Measurements from ENCODE around the gene SNAP29. TPM values are rescaled to one million over a fixed set of nuclear protein-coding genes. Genes with fewer than 3 reads are reported as not detected.

Gene SNAP29
- total RNA-seq, 1 experiment from 2014 or later = 17.8 TPM

DNA sequence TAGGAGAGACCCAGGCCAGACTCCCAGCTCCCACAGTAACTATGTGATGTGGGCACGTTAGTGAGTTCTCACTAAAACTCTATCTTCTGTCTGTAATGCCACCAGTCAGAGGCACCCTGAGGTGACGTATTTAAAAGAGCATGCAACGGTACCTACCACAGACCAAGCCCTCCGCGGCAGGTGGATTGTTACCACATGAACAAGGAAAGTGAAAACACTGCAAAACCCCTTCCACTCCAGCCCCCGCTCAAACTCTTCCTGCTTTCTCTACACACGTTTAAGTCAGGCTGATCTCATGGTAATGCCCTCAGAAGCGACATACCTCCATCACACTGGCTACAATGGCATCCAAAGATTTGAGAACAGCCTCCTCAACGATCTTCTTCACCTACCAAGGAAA, 48.2 kb upstream of the SNAP29 start:
- Histone ChIP-seq H3K9me3 (ENCODE audit: insufficient read depth, low read depth) (no peaks in the 10 kb centered on the region), H2AFZ (no peak overlapping the region), H3K36me3 (ENCODE audit: low read depth) (no peaks in the 10 kb centered on the region), H4K20me1 (ENCODE audit: insufficient read depth) (no peaks in the 10 kb centered on the region), H3F3A (ENCODE audit: insufficient read depth, low read depth) (peaks cover 11% of the 10 kb centered on the region; the same call in 1 of the 2 replicates), H3K27me3 (ENCODE audit: insufficient read depth, low read depth) (no peaks in the 10 kb centered on the region), H3K27ac (no peak overlapping the region), H3K9me2 (ENCODE audit: insufficient read depth) (no peaks in the 10 kb centered on the region), H3K4me2 (no peak overlapping the region), H3K79me2 (ENCODE audit: low read depth) (no peaks in the 10 kb centered on the region), H3K4me3 (no peak overlapping the region), H3K4me1 (replicated peaks; ENCODE audit: insufficient read depth) (peaks cover 19% of the 10 kb centered on the region)
- POLR2A ChIA-PET (ENCODE audit: unreplicated experiment) = no interaction called here
- no peak for TF ChIP-seq EZH2 (IDR thresholded peaks at IDR 0.05; ENCODE audit: low read depth)
- intact Hi-C loops (cut with micrococcal nuclease; ENCODE audit: unreplicated experiment) = no loop called here
- BruUV-seq (replicated peaks) = no TSS peak
- no peak for DNase-seq
- CTCF ChIA-PET = interaction anchor here (0.6 kb wide), 1 partner anchor 17 kb away, joined by 3 read pairs; no protein-coding TSS in a partner anchor

DNA sequence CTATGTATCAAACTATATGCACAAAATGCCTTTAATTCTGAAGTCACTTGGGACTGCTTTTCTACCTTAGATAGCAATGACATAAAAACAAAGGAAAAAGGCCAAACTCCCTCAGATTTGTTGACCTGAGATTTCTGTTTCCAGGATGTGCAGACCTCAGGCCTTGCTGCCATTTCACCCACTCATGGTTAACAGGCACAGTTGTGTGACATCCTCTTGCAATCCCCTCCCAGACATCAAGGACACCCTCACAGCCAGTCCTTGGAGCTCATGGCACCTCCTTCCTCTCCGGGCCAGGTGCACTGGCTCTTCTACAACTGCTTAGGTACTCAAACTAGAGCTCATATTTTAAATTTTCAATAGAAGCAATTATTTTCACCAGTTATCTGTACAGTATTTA, 47.6 kb upstream of the SNAP29 start:
- CTCF ChIA-PET = no interaction called here
- H3K27me3 ChIP-seq (ENCODE audit: insufficient read depth, low read depth) = no peaks in the 10 kb centered on the region
- no peaks in the 10 kb centered on the region for H3K79me2 ChIP-seq (ENCODE audit: low read depth)
- no peaks in the 10 kb centered on the region for H3K9me3 ChIP-seq (ENCODE audit: insufficient read depth, low read depth)
- intact Hi-C loops (cut with micrococcal nuclease; ENCODE audit: unreplicated experiment) = no loop called here
- H3K4me2 ChIP-seq = no peak overlapping the region
- H3K4me3 ChIP-seq = no peak overlapping the region
- H3F3A ChIP-seq (ENCODE audit: insufficient read depth, low read depth) = peaks cover 7% of the 10 kb centered on the region; the same call in 1 of the 2 replicates
- H3K36me3 ChIP-seq (ENCODE audit: low read depth) = no peaks in the 10 kb centered on the region
- no peak for DNase-seq
- no peak overlapping the region for H3K27ac ChIP-seq
- POLR2A ChIA-PET (ENCODE audit: unreplicated experiment) = no interaction called here
- H2AFZ ChIP-seq = no peak overlapping the region
- H3K4me1 ChIP-seq (replicated peaks; ENCODE audit: insufficient read depth) = peaks cover 14% of the 10 kb centered on the region
- no peak for TF ChIP-seq EZH2 (IDR thresholded peaks at IDR 0.05; ENCODE audit: low read depth)
- TF ChIP-seq, protein P1, sequence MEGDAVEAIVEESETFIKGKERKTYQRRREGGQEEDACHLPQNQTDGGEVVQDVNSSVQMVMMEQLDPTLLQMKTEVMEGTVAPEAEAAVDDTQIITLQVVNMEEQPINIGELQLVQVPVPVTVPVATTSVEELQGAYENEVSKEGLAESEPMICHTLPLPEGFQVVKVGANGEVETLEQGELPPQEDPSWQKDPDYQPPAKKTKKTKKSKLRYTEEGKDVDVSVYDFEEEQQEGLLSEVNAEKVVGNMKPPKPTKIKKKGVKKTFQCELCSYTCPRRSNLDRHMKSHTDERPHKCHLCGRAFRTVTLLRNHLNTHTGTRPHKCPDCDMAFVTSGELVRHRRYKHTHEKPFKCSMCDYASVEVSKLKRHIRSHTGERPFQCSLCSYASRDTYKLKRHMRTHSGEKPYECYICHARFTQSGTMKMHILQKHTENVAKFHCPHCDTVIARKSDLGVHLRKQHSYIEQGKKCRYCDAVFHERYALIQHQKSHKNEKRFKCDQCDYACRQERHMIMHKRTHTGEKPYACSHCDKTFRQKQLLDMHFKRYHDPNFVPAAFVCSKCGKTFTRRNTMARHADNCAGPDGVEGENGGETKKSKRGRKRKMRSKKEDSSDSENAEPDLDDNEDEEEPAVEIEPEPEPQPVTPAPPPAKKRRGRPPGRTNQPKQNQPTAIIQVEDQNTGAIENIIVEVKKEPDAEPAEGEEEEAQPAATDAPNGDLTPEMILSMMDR (conservative IDR thresholded peaks at IDR 0.05) = no peak
- H4K20me1 ChIP-seq (ENCODE audit: insufficient read depth) = no peaks in the 10 kb centered on the region
- BruUV-seq (replicated peaks) = no TSS peak
- H3K9me2 ChIP-seq (ENCODE audit: insufficient read depth) = no peaks in the 10 kb centered on the region

DNA sequence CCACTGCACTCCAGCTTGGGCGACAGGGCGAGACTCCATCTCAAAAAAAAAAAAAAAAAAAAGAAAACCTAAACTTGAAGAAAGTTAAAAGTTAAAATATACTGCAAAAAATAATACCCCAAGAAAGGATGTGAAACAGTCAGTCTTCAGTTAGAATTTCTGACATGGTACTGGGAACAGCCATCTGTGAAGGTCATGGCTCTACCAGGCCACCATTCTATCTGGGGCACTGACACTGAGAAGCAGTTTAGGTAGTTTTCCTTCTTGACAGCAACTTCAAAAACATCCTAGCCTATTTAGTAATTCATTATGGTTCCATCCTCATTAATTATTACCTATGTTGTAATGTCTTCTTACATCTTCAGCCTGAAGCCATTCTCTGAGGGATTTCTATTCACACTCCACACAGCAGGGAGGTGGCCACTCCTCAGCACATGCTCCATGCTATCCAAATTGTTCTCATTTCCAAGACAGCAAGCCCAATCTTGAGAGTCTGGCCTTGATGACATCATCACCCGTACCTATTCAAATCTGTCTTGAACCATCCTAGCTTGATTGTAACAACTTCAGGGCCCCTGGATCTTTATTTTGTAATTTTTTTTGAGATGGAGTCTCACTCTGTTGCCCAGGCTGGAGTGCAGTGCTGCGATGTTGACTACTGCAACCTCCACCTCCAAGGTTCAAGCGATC, 46.7 kb upstream of the SNAP29 start:
- POLR2A ChIA-PET (ENCODE audit: unreplicated experiment) = no interaction called here
- intact Hi-C loops (cut with micrococcal nuclease; ENCODE audit: unreplicated experiment) = no loop called here
- Histone ChIP-seq H3K4me3 (no peak overlapping the region), H3K9me3 (ENCODE audit: insufficient read depth, low read depth) (no peaks in the 10 kb centered on the region), H3K27ac (no peak overlapping the region), H3K4me2 (no peak overlapping the region), H3K27me3 (ENCODE audit: insufficient read depth, low read depth) (no peaks in the 10 kb centered on the region), H3K4me1 (replicated peaks; ENCODE audit: insufficient read depth) (peaks cover 7% of the 10 kb centered on the region; the same call in 1 of the 2 replicates), H4K20me1 (ENCODE audit: insufficient read depth) (no peaks in the 10 kb centered on the region), H3K9me2 (ENCODE audit: insufficient read depth) (no peaks in the 10 kb centered on the region), H3K79me2 (ENCODE audit: low read depth) (no peaks in the 10 kb centered on the region), H3K36me3 (ENCODE audit: low read depth) (no peaks in the 10 kb centered on the region), H2AFZ (no peak overlapping the region), H3F3A (ENCODE audit: insufficient read depth, low read depth) (no peaks in the 10 kb centered on the region)
- DNase-seq = no peak
- no TSS peak for BruUV-seq (replicated peaks)
- TF ChIP-seq EZH2 (IDR thresholded peaks at IDR 0.05; ENCODE audit: low read depth) = no peak
- TF ChIP-seq, protein P1 (conservative IDR thresholded peaks at IDR 0.05) = no peak
- CTCF ChIA-PET = no interaction called here

DNA sequence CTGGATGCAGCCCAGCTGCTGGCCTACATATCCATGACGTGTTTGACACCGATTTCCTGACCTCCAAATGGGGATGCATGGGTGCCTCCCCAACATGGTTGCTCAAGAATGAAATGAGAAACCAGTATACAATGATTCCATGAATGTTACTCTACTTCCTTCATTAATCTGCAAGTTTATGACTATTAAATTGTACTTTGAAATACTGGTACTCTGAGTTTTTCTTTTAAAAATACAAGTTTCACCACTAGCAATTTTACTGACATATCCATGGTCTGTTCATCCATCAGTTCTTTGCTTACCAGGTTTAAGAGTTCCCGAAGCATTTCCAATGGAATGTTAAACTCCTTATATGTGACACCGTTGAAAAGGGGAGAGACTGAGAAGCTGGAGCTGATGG, 45.8 kb upstream of the SNAP29 start:
- H3K4me2 ChIP-seq = no peak overlapping the region

More for the DNA sequence above, 45.8 kb upstream of the SNAP29 start:
- no peak overlapping the region for H2AFZ ChIP-seq
- BruUV-seq (replicated peaks) = no TSS peak
- H3K36me3 ChIP-seq (ENCODE audit: low read depth) = no peaks in the 10 kb centered on the region
- H3K27ac ChIP-seq = no peak overlapping the region
- intact Hi-C loops (cut with micrococcal nuclease; ENCODE audit: unreplicated experiment) = no loop called here
- H3K27me3 ChIP-seq (ENCODE audit: insufficient read depth, low read depth) = no peaks in the 10 kb centered on the region
- CTCF ChIA-PET = no interaction called here
- no peak for TF ChIP-seq EZH2 (IDR thresholded peaks at IDR 0.05; ENCODE audit: low read depth)
- TF ChIP-seq, protein P1 (conservative IDR thresholded peaks at IDR 0.05) = no peak
- H3K9me3 ChIP-seq (ENCODE audit: insufficient read depth, low read depth) = no peaks in the 10 kb centered on the region
- no peaks in the 10 kb centered on the region for H4K20me1 ChIP-seq (ENCODE audit: insufficient read depth)
- no peaks in the 10 kb centered on the region for H3K9me2 ChIP-seq (ENCODE audit: insufficient read depth)
- H3F3A ChIP-seq (ENCODE audit: insufficient read depth, low read depth) = no peaks in the 10 kb centered on the region
- H3K4me3 ChIP-seq = no peak overlapping the region
- no peaks in the 10 kb centered on the region for H3K79me2 ChIP-seq (ENCODE audit: low read depth)
- no peak for DNase-seq
- H3K4me1 ChIP-seq (replicated peaks; ENCODE audit: insufficient read depth) = no peaks in the 10 kb centered on the region
- POLR2A ChIA-PET (ENCODE audit: unreplicated experiment) = interaction anchor here (0.7 kb wide), 1 partner anchor 12 kb away, joined by 14 read pairs; no protein-coding TSS in a partner anchor

All from PC-9 (cell line).